CD14-positive monocyte (primary cell): ENCODE data around the gene C4BPB. TPM values are rescaled to one million over a fixed set of nuclear protein-coding genes. Genes with fewer than 3 reads are reported as not detected.

Source experiments
- DNase-seq, 3 donors: peaks; one replicate each; pipeline ENCODE4 v3.0.0-alpha.2; 2011 to 2022
- H2AFZ ChIP-seq: 2 replicates; pipeline ENCODE4 v1.6.0; 2012; ENCODE audit warnings: mild to moderate bottlenecking, low read depth, low read length, inconsistent platforms; ENCODE audit not compliant: insufficient read depth, poor library complexity, severe bottlenecking
- H3K27ac ChIP-seq, 2 donors: 1 replicate in 1 of 2; 2 replicates in 1 of 2; pipeline ENCODE4 v1.5.1; 2012 to 2013; ENCODE audit warnings: low read length in 2 of 2, control low read depth in 1 of 2, inconsistent platforms in 1 of 2, low read depth in 1 of 2, mild to moderate bottlenecking in 1 of 2
- H3K27me3 ChIP-seq, 2 donors: one replicate each; pipeline versions ENCODE4 v1.6.0 to v1.6.1; 2011 to 2013; ENCODE audit warnings: low read length in 2 of 2; ENCODE audit not compliant: control insufficient read depth in 2 of 2, insufficient read depth in 2 of 2
- H3K36me3 ChIP-seq, 2 donors: replicated peaks in 1 of 2; 1 replicate in 1 of 2; 2 replicates in 1 of 2; pipeline versions ENCODE4 v1.5.1 to v1.6.1; 2012 to 2013; ENCODE audit warnings: low read length in 2 of 2, control low read depth in 1 of 2, inconsistent platforms in 1 of 2, mild to moderate bottlenecking in 1 of 2; ENCODE audit not compliant: insufficient read depth in 2 of 2, control insufficient read depth in 1 of 2
- H3K4me1 ChIP-seq, 2 donors: 1 replicate in 1 of 2; 2 replicates in 1 of 2; pipeline versions ENCODE4 v1.5.1 to v1.6.1; 2012 to 2013; ENCODE audit warnings: low read length in 2 of 2, control low read depth in 1 of 2, inconsistent platforms in 1 of 2, mild to moderate bottlenecking in 1 of 2, moderate library complexity in 1 of 2; ENCODE audit not compliant: insufficient read depth in 2 of 2, control insufficient read depth in 1 of 2
- H3K4me2 ChIP-seq: replicated peaks from 2 replicates; pipeline ENCODE3; 2012; ENCODE audit warnings: low read length, moderate library complexity, mild to moderate bottlenecking; ENCODE audit not compliant: poor library complexity, severe bottlenecking; ENCODE audit errors: extremely low read depth
- H3K4me3 ChIP-seq, 3 experiments: fragments of 200-600 bp in 1 of 3; sonication (generic) in 1 of 3; replicated peaks in 1 of 3; 1 replicate in 2 of 3; 2 replicates in 1 of 3; pipeline ENCODE4 v1.5.1; 2011 to 2013; ENCODE audit warnings: low read length in 3 of 3, mild to moderate bottlenecking in 3 of 3, control low read depth in 2 of 3, low read depth in 2 of 3, inconsistent platforms in 1 of 3, moderate library complexity in 1 of 3
- H3K79me2 ChIP-seq: 2 replicates; pipeline ENCODE4 v1.6.0; 2012; ENCODE audit warnings: mild to moderate bottlenecking, control low read depth, inconsistent platforms, low read length, moderate library complexity; ENCODE audit not compliant: insufficient read depth
- H3K9ac ChIP-seq: 2 replicates; pipeline ENCODE4 v1.6.0; 2017; ENCODE audit warnings: low read length, mild to moderate bottlenecking; ENCODE audit not compliant: insufficient read depth, poor library complexity, severe bottlenecking
- H3K9me3 ChIP-seq, 2 donors: replicated peaks in 1 of 2; 1 replicate in 1 of 2; 2 replicates in 1 of 2; pipeline versions ENCODE4 v1.5.1 to v1.6.1; 2012 to 2013; ENCODE audit warnings: low read length in 2 of 2, control low read depth in 1 of 2; ENCODE audit not compliant: control insufficient read depth in 1 of 2, insufficient read depth in 1 of 2
- H4K20me1 ChIP-seq: 2 replicates; pipeline ENCODE4 v1.6.0; 2012; ENCODE audit warnings: mild to moderate bottlenecking, low read length, control low read depth, moderate library complexity; ENCODE audit not compliant: insufficient read depth
- H3K27ac Mint-ChIP-seq, 7 donors: one replicate each; pipeline ENCODE4 v1.8.0; 2020; ENCODE audit warnings: mild to moderate bottlenecking in 7 of 7, mixed read lengths in 7 of 7, moderate library complexity in 6 of 7, inconsistent platforms in 2 of 7
- H3K27me3 Mint-ChIP-seq, 3 donors: one replicate each; pipeline ENCODE4 v1.8.0; 2021 to 2022; ENCODE audit warnings: low read depth in 3 of 3, mild to moderate bottlenecking in 3 of 3, mixed read lengths in 3 of 3, moderate library complexity in 3 of 3, inconsistent platforms in 1 of 3
- H3K36me3 Mint-ChIP-seq, 2 donors: one replicate each; pipeline ENCODE4 v1.8.0; 2020; ENCODE audit warnings: mixed read lengths in 2 of 2, inconsistent platforms in 1 of 2, mild to moderate bottlenecking in 1 of 2
- H3K4me1 Mint-ChIP-seq: one replicate; pipeline ENCODE4 v1.8.0; 2020; ENCODE audit warnings: mild to moderate bottlenecking, mixed read lengths
- H3K4me3 Mint-ChIP-seq, 2 donors: one replicate each; pipeline ENCODE4 v1.8.0; 2020; ENCODE audit warnings: mild to moderate bottlenecking in 2 of 2, mixed read lengths in 2 of 2, moderate library complexity in 1 of 2
- H3K9me3 Mint-ChIP-seq, 7 donors: one replicate each; pipeline ENCODE4 v1.8.0; 2020 to 2022; ENCODE audit warnings: mixed read lengths in 7 of 7, mild to moderate bottlenecking in 6 of 7, moderate library complexity in 6 of 7, inconsistent platforms in 2 of 7
- CTCF ChIP-seq: fragments of 200-600 bp; IDR thresholded peaks from one replicate; pipeline ENCODE4 v1.8.0; 2022; ENCODE audit warnings: antibody characterized with exemption, mild to moderate bottlenecking
- WGBS: methylation state at CpG from one replicate; pipeline ENCODE4 v1.1.5; 2013; ENCODE audit warnings: missing lambda C conversion rate; ENCODE audit not compliant: insufficient coverage; 5-methylcytosine and 5-hydroxymethylcytosine counted together
- intact Hi-C, 2 donors: fragments of 100-400 bp; cut with micrococcal nuclease; formaldehyde crosslinking; loops; one replicate each; pipeline versions ENCODE4 v1.15.0 to v1.15.1; 2023
- polyA plus RNA-seq, 3 donors: library from polyadenylated mRNA; depleted of rRNA in 1 of 3; unstranded in 2 of 3; stranded (reverse) in 1 of 3; fragments of 300-500 nt in 2 of 3; fragments of >200 nt in 1 of 3; fragmentation: Illumina TruSeq in 2 of 3; gene quantifications; 1 replicate in 2 of 3; 2 replicates in 1 of 3; pipeline ENCODE4 v1.2.3, GENCODE V29; 2012 to 2021

The C4BPB gene
- polyA plus RNA-seq, 3 donors: not detected

GRCh38 chr1:207102146-207102545, 13.5 kb downstream of the C4BPB start:
- H3K9me3 ChIP-seq: no peaks in the 10 kb centered on the region
- no peak for DNase-seq
- no peaks in the 10 kb centered on the region for H3K27me3 ChIP-seq
- no peak overlapping the region for H3K9ac ChIP-seq
- Mint-ChIP-seq H3K36me3 (no peaks in the 10 kb centered on the region), H3K27me3 (peaks cover 0 to 3% (median 3%) of the 10 kb centered on the region in 3 donors), H3K4me1 (peaks cover 36% of the 10 kb centered on the region), H3K27ac (no peak overlapping the region), H3K4me3 (no peak overlapping the region), H3K9me3 (peaks cover 0 to 8% (median 0%) of the 10 kb centered on the region in 7 donors)
- no peaks in the 10 kb centered on the region for H4K20me1 ChIP-seq
- H3K4me3 ChIP-seq: no peak overlapping the region
- no peak overlapping the region for H3K27ac ChIP-seq
- H3K4me2 ChIP-seq: no peak overlapping the region
- no peaks in the 10 kb centered on the region for H3K36me3 ChIP-seq
- no peaks in the 10 kb centered on the region for H3K79me2 ChIP-seq
- no peak overlapping the region for H2AFZ ChIP-seq
- intact Hi-C loops: no loop called here
- TF ChIP-seq CTCF: no peak
- WGBS: 100% methylated on average over 3 of the region's 5 CpGs
- peaks cover 14 to 17% of the 10 kb centered on the region in 2 donors for H3K4me1 ChIP-seq

GRCh38 chr1:207102659-207103058, 14.0 kb downstream of the C4BPB start:
- Histone ChIP-seq H3K36me3 (no peaks in the 10 kb centered on the region), H3K9ac (no peak overlapping the region), H3K4me2 (no peak overlapping the region), H4K20me1 (no peaks in the 10 kb centered on the region), H3K27me3 (no peaks in the 10 kb centered on the region), H3K4me3 (no peak overlapping the region), H3K4me1 (peaks cover 14 to 17% of the 10 kb centered on the region in 2 donors), H3K27ac (no peak overlapping the region), H3K9me3 (no peaks in the 10 kb centered on the region), H3K79me2 (no peaks in the 10 kb centered on the region), H2AFZ (no peak overlapping the region)
- H3K27me3 Mint-ChIP-seq: peaks cover 0 to 4% (median 3%) of the 10 kb centered on the region in 3 donors
- DNase-seq: no peak
- H3K36me3 Mint-ChIP-seq: no peaks in the 10 kb centered on the region
- peaks cover 36% of the 10 kb centered on the region for H3K4me1 Mint-ChIP-seq
- 100% methylated on average over 1 of the region's 1 CpG for WGBS
- H3K4me3 Mint-ChIP-seq: no peak overlapping the region
- H3K9me3 Mint-ChIP-seq: peaks cover 0 to 6% (median 0%) of the 10 kb centered on the region in 7 donors
- TF ChIP-seq CTCF: no peak
- intact Hi-C loops: no loop called here
- H3K27ac Mint-ChIP-seq: no peak overlapping the region
